NCI-H82 (cell line): ENCODE data around the gene ARHGAP18.

Experiments
- DNase-seq: peaks from one replicate; lab custom pipeline; 2025; lab: John Stamatoyannopoulos, UW

The ARHGAP18 gene

DNA sequence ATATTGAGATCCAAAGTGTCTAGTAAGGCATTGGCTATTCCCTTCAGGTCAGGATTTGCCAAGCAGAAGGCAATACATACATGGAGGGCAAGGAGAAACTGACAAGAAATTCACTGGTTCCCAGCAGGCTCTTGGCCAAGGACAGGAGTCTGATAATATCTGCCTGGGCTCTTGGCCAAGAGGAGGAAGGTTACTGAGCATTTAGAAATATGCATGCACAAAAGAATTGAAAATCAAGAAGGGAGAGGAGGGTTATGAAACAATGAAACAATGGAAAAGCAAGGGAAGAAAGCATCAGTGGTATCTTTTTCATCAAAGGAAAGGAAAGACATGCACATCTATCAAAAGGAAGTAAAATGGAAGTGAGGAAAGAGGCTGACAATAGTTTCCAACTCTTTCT is 42.4 kb downstream of the ARHGAP18 start:
- DNase-seq: no peak

DNA sequence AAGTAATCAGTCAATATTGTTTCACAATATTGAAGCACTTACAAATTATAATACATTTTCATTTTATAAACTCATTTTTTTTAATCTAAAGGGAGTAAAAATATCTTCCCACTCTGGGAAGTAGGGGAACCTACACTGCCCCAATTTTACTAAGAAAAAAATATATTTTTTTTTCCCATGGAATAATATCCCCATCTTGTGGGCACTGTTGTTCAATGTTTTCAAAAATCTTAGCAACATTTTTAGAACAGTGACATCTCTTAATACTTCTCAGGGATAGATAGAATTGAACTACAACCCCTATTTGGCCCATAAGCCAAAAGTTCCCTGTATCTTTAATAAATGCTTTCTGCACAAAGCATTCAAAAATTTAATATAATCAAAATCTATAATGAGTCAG is 42.9 kb downstream of the ARHGAP18 start:
- no peak for DNase-seq

DNA sequence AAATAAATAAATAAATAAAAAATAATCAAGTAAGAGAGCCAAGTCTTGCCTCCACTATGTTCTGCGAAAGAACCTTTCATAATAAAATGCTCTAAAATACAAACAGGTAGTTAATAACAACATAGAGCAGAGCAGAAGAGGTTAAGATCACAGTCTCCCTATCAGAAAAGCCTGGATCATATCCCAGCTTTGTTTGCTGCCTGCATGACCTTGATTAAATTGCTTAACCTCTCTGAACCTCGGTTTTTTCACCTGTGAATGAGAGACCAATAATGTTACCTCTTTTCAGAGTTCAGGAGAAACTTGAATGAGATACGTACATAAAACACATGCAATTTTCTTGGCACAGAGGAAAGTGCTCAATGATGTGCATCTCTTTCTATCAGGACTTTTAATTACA is 44.4 kb downstream of the ARHGAP18 start:
- no peak for DNase-seq

DNA sequence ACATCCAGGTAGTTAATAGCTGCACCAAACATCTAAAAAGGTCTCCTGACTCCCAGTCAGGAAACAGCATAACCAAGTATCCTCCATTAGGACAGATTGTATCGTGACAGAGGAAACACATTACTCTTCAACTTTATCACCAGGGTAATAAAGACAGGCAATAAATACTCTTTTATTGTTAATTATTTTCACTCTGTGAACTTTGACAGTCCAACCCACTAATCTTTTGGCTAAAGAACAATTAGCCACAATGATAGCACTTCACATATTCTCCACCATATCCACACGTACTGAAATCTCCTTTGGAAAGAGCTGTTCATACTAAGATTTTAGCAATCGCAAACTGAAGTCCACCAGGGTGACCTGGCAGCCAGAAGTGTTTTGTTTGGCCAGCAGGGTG is 46.4 kb downstream of the ARHGAP18 start:
- DNase-seq: no peak

DNA sequence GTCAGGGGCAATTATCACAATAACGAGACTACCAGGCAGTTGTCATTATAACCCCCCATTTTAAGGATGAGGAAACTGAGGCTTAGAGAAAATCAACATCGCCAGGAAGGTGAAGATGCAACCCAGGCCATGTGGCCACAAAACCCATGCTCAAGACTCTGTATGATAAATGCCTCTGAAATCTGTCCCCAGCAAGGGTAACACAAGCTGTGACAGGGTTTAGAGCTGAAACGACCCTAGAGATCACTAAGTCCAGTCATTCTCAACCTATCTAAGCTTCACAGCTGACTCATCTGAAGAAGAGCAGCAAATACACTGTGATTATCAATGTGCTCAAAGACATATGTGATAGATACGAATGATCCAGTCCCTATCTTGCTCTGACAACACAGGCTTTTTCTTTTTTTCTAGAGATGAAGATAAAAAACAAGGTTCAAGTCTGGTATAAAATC is 47.0 kb downstream of the ARHGAP18 start:
- DNase-seq: no peak

DNA sequence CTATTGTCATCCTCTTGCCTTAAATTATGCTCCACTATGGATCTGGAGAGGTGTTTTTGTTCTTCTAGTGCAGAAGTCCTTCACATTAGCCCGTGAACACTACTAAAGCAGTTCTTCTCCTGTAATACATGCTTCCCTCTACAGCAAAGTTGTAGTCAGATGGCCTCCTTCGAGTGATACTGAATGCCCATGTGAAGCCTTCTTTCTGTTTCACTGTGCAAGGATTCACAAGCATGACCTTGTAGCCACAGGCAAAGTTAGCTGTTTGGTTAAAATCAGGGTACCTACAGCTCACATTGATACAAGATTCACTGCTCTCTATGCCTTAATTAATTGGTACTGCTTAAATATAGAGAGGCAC is 47.6 kb downstream of the ARHGAP18 start:
- DNase-seq: no peak

DNA sequence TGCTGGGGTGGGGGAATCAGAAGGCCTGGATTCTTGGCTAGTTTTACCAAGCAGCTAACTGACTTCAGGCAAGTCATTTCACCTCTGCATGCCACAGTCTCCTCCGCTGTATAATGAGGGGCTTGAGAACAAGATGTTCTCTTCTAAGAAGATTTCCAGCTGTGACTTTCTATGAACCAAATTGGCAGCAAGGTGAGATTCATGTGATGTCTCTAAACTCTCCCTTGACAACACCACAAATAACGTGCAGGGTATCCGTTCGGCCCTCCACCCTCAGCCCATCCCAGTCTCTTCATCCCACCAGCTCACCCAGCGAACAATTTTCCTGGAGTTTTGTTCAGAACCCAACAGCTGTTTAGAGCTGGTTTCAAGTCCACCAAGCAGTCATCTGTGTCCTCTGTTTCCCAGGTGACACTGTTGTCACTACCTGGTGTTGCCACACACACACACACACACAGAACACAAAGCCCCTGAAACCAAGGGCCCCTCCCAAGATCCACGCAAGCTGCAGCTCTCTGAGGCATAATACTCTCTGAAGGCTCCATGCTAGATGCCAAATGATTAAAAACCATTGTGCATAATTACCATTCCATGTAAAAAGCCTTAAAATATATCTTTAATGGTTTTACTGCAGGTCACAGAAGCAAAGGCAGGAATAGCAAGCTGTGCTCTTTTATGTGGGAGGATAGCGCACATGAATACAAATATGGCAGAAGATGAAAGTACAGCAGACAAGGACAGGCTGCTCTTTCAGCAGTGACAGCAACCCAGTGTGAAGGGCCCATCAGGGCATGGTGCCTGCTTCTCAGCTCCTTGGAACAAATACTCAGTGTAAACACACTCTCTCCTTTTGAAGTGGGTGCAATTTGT is 48.2 kb downstream of the ARHGAP18 start:
- DNase-seq: no peak

DNA sequence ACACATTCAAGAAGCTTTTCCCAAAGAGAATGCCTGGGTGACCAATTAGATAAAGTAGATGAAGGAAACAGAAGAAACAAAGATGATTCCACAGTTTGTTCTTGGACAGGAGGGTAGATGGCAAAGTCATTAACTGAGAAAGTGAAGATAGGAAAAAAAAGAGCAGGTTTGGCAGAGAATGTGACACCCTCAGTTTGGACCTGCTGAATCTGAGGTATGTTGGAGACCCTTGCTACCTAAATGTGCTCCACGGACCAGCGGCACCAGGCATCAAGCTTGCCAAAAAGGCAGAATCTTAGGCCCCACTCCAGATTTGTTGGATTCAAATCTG is 49.7 kb downstream of the ARHGAP18 start:
- DNase-seq: no peak

DNA sequence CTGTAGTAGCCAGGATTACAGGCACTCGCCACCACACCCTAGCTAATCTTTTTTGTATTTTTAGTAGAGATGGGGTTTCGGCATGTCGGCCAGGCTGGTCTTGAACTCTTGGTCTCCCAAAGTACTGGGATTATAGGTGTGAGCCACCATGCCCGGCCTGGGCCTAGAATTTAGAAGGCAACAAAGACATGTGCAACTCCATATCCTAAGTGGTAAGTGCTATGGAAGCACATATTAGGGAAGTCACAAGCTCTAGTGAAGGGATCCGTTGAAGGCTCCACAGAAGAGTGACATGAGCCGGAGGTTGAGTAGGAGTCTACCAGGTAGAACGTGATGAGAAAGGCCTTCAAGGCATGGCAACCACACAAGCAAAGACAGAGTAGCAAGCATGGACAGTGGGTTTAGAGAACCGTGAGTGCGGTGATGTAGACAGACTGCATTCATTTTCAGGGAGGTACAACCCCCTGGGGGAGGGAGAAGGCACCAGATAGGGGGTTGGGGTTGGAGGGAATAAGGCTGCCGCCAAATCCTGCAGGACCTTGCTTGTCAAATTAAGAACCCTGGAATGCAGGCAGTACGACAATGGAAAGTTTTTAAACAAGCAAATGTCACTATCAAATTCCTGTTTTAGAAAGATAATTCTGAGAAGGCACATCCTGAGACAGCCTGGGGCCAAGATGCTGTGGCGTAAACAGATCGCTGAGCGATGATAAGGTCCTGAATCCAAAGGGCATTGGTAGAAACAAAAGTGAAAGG is 50.2 kb downstream of the ARHGAP18 start:
- no peak for DNase-seq

DNA sequence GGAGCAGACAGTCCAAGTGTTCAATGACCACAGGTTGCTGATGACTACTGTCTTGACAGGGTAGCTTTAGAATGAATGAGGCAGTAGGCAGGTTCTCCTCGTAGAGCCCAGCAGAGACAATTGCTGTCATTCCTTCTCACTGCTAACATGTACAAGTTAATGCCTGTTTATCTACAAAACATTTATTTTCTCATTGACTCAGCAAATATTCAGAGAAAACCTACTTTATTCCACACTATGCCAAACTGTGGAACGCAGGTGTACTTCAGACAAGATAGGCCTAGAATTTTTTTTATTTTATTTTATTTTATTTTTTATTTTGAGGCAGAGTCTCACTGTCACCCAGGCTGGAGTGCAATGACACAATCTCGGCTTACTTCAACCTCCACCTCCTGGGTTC is 50.8 kb downstream of the ARHGAP18 start:
- DNase-seq: no peak

DNA sequence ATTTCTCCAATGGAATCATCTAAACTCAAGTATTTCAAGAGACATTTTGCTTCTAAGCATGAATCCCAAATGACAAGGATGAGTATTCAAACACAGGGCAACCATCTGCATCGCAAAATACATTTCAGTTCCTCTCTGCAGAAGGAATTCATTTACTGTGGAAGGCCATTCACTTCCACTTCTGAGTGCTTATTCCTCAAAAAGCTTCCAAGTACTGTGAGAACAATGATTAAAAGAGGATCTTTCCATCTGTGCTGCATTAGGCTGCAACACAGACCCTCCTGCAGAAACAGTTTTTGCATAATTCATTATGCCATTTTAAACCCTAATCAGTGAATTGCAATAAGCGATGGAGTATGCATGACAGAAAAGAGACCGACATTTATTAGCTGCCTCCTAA is 52.5 kb downstream of the ARHGAP18 start:
- no peak for DNase-seq

DNA sequence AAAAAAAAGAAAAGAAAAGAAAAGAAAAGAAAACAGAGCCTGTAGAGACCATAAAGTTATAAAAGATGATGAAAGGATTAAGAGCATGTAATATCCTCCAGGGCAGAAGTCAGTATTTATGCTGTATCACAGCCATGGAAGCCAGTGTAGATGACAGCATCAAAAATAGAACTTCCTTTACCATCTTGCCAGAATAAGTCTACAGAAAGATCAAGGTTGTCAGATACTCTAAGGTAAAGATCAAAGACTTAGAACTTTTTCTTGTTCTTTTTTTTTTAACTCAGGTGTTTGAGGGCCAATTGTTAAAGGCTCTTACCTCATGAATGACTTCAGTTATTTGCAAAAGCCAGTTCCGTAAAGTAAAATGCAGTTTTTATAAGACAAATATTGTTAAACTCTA is 54.6 kb downstream of the ARHGAP18 start:
- DNase-seq: no peak

DNA sequence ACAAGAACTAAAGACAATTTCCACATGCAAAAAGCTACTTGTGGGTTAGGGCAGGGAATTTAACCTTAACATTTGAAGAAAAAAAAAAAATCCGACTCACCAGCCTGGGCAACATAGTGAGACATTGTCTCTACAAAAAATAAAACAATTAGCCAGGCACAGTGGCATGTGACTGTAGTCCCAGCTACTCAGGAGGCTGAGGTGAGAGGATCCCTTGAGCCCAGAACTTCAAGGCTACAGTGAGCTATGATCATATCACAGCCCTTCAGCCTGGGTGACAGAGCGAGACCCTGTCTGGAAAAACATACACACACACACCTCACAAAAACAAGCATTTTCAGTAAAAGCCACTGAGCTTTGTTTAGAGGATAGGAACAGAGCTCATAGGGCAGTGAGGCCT is 56.2 kb downstream of the ARHGAP18 start:
- DNase-seq: no peak

DNA sequence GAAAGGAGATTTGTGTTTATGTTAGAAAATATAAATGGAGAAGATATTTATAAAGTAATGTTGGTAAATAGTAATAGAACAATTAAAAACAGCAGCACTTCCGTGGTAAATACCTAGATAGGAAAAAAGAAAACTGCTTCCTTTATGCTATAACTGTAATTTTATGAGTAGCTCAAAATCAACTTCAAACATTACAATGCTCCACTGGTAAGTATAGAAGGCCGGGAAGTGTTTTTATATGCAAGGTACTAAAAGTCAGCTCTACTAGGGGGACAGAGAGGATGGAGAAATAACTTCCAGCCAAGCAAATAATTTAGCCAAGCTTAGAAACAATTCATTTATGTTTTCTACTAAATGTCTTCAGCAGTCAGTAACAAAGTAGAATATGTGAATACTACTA is 56.7 kb downstream of the ARHGAP18 start:
- DNase-seq: no peak

DNA sequence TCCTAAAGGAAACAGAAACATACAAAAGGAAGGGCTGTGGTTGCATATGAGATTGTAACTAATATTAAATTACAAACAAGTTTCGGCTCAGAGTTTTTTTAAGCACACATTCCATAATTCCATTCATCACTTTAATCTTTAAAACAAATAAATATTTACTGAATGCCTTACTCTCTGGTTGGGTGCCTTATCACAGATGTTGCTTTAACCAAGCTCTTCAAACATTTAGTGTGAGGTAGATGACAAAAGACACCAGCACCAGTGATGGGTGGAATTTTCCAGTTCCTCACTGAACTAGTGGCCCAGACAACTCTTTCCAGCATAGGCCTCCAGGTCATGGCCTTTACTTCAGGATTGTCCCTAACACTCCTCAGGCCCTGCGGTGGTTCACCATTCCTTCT is 58.7 kb downstream of the ARHGAP18 start:
- DNase-seq: no peak

DNA sequence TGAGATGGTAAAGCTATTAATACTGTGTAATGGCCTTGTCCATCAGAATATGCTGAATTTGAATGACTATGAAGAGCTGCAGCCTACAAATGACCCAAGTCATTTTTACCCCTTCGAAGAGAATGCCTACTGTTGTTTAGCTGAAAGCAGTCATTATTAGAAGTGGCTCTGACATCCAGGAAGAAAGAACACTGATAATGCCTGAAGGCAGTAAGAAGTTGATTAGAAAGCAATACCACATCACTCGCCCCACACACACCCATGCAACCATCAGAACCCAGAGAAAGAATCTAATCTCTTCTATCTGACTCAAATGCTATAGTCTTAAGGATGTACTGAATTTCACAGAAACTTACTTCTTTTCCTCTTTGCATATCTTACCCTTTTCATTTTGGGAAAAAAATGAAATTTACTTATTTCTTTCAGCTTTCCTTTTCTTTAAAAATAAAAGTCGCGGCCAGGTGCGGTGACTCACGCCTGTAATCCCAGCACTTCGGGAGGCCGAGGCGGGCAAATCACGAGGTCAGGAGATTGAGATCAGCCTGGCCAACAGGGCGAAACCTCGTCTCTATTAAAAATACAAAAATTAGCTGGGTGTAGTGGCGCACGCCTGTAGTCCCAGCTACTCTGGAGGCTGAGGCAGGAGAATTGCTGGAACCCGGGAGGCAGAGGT is 61.0 kb downstream of the ARHGAP18 start:
- no peak for DNase-seq

DNA sequence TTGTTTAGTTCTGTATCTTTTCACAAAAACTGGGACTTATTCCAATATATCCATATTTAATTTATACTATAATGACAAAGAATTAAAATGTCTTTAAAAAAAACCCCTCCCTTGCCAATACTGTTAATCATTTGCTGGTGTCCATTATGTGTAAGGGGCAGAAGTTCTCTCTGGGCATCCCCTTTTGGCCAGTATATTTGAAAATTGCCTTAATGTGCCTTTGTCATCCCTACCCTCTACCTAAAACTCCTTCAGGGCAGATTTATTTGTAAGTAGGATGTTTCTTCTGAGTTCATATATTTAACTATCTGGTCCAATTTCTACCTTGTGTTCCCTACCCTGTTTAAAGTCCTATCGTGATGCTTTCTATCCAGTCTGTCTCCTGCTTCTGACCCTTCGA is 62.9 kb downstream of the ARHGAP18 start:
- DNase-seq: no peak

DNA sequence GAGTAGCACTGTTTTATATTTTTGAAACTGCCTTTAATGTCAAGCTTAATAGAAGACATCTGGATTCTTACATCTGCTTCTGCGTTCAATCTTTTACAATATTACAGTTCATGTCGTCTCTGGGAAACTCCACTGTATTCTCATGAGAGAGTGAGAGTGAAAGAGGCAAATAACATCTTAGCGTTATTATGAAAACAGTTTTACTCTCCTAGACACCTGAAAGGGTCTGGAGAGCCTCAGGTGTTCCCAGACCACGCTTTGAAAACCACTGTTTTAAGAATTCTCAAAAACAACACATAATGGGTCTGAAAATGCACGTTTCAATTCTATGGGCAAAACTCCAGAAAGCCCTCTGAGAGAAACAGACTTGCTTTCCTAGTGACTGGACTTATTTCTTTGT is 63.3 kb downstream of the ARHGAP18 start:
- DNase-seq: no peak

DNA sequence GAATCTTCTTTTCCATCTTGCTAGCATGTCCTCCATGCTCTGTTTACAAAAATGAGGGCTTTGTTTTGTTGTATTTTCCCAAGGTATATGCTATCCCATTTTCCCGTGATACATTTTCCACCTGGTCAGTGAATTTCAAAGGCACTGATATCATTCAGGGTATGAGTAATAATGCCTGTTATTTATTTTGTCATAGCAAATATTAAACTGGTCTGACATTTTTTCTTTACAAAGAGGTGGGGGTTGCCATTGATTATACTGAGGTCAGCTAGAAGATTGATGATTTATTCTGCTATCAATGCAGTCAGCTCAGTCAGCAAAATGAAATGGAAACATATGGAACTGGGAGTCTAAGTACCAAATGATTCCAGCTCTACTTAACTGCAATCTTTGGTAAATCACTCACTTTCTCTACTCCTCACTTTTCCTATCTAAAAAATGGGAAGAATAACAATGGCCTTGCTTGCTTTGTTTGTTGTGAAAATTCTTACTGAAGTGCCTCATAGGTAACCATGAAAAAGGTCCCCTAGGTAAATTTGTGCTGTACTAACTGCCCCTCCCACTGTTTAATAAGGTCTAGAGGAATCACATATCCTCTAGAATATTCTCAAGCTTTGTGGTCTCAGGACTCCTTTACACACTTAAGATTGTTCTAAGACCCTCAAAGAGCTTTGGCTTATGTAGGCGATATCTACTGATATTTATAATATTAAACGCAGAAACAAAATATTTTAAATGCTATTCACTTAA is 64.0 kb downstream of the ARHGAP18 start:
- DNase-seq: no peak

DNA sequence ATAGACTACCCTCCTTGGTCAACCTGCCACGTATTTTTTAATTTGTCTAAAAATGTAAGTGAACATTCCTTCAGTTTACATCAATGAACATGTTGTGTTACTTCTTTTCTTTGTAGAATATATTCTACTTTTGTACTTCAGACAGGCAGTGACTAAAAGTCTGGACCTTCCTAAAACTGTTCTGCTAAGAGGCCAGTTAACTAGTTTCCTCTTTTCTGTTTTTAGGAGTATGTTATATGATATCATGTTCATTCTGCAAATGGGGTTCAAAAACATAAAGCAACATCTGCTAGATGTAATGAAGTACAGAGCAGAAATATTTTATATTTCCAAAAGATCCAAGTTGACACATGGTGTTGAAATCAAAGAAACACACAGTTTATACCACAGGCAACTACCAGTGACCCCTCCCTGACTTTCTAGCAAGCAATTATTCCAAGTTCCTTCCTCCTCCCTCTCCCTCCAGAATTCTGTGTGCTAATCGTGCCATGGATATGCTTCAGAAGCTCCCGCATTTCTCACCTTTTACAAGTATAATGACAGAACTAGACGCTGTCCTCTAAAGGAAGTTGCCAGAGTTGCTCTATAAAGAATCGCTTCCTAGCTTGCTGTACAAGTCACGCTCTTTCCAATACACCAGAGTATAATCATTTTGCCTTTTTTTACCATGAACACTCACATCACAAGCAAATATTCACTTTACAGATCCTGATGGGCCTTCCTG is 64.7 kb downstream of the ARHGAP18 start:
- no peak for DNase-seq

DNA sequence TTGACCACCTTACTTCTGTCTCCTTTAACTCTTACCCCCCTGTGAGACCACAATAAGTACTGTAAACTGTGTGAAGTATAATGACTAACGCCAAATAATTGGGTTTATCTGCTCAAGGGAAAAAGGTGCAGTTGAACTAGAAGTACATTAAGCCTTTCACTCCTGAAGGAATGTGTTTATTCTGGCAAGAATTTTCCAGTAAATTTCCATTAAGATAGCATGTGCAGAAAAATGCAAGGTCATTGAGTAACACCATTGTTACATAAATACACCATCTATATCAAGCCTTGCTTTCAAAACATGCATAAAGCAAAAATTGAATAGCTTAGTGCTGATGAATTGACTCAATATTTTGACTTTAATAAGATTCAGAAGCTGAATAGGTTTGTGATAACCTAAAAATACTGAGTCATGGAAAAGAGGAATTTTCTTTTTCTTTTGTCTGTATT is 65.4 kb downstream of the ARHGAP18 start:
- no peak for DNase-seq

DNA sequence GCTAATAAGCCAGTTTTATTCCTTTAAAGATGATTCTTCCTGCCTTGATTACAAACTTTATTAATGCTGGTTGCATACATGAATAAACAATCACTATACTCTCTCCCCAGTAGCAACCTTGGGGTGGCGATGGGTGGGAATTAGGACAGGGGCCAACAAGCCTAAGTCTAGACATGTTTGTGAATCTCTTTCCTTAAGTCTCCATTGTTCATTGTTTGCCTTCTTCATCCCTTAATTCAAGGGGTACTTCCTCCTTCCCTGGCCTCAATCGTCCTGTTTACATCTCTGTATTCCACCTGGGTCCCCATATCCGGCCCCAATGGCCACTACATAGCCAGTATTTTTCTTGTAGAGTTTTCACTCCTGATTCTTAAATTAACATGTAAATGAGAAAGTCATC is 66.0 kb downstream of the ARHGAP18 start:
- no peak for DNase-seq
